Melanocyte of skin (primary cell): ENCODE measurements around the gene PABPC1L2B. TPM values are rescaled to one million over a fixed set of nuclear protein-coding genes. Genes with fewer than 3 reads are reported as not detected.

Experiments
- total RNA-seq, 2 donors: library from RNA; depleted of rRNA; stranded (reverse); fragments of >200 nt; gene quantifications; 2 replicates each; pipeline ENCODE4 v1.2.3, GENCODE V29; 2012

The PABPC1L2B gene
- total RNA-seq: not detected

GRCh38 chrX:73002733-73003132, at the start of gene PABPC1L2B:
TSS of gene PABPC1L2B (plus strand) at chrX:73002939. CDS start at chrX:73003643, 704 bp downstream.

Other genes starting within 250 kb of the PABPC1L2B start
- gene DMRTC1B, start 226.0 kb upstream of the PABPC1L2B start, total RNA-seq: not detected
- gene FAM236B, start 220.3 kb upstream of the PABPC1L2B start, total RNA-seq: not detected
- not detected for gene FAM236D, start 194.7 kb upstream of the PABPC1L2B start, total RNA-seq
- not detected for gene FAM236C, start 90.3 kb upstream of the PABPC1L2B start, total RNA-seq
- gene FAM236A, start 64.7 kb upstream of the PABPC1L2B start, total RNA-seq: not detected
- gene DMRTC1, start 59.1 kb upstream of the PABPC1L2B start, total RNA-seq: not detected
- not detected for gene PABPC1L2A, start 76.6 kb downstream of the PABPC1L2B start, total RNA-seq
- not detected for gene NAP1L2, start 211.9 kb downstream of the PABPC1L2B start, total RNA-seq